GM12878 (cell line): ENCODE data around the gene ZNF799.

Experiments
- ATF3 ChIP-seq: IDR thresholded peaks from 2 replicates; pipeline ENCODE4 v1.6.1; 2011; ENCODE audit warnings: low read depth, mild to moderate bottlenecking, low read length, moderate library complexity, borderline replicate concordance; ENCODE audit errors: extremely low read depth
- CBX3 ChIP-seq: fragments of 200-600 bp; sonication (generic); IDR thresholded peaks from 2 replicates; pipeline ENCODE4 v1.6.1; 2016; ENCODE audit warnings: low read depth, borderline replicate concordance
- CEBPB ChIP-seq, 2 experiments: fragments of 150-350 bp in 1 of 2; IDR thresholded peaks; 2 replicates each; pipeline ENCODE4 v1.6.1; 2012 to 2014; ENCODE audit warnings: low read depth in 2 of 2, low read length in 2 of 2, borderline replicate concordance in 1 of 2, inconsistent platforms in 1 of 2
- CTCF ChIP-seq, 3 experiments: IDR thresholded peaks in 2 of 3; conservative IDR thresholded peaks in 1 of 3; 2 replicates each; pipeline ENCODE4 v1.5.1; 2011; ENCODE audit warnings: low read depth in 3 of 3, low read length in 3 of 3, mild to moderate bottlenecking in 3 of 3, control low read depth in 2 of 3, moderate library complexity in 2 of 3, inconsistent platforms in 1 of 3, mixed read lengths in 1 of 3; ENCODE audit not compliant: control insufficient read depth in 2 of 3, insufficient read depth in 1 of 3; ENCODE audit errors: extremely low read depth in 1 of 3
- EGR1 ChIP-seq, 2 experiments: IDR thresholded peaks; 1 replicate in 1 of 2; 2 replicates in 1 of 2; pipeline ENCODE4 v1.6.1; 2011 to 2012; ENCODE audit warnings: low read depth in 2 of 2, low read length in 2 of 2, borderline replicate concordance in 1 of 2, mild to moderate bottlenecking in 1 of 2, moderate library complexity in 1 of 2
- PAX8 ChIP-seq: fragments of 450-650 bp; IDR thresholded peaks from 2 replicates; pipeline ENCODE4 v1.6.1; 2017; ENCODE audit warnings: mild to moderate bottlenecking, moderate library complexity
- POLR2A ChIP-seq: IDR thresholded peaks from 2 replicates; pipeline ENCODE4 v1.6.1; 2011; ENCODE audit warnings: low read depth, mild to moderate bottlenecking, low read length
- POLR2AphosphoS5 ChIP-seq: IDR thresholded peaks from 2 replicates; pipeline ENCODE4 v1.6.1; 2011; ENCODE audit warnings: mild to moderate bottlenecking, low read length, inconsistent platforms
- RAD21 ChIP-seq: IDR thresholded peaks from 2 replicates; pipeline ENCODE4 v1.6.1; 2011; ENCODE audit warnings: mild to moderate bottlenecking, low read depth, low read length, moderate library complexity; ENCODE audit not compliant: insufficient read depth
- REST ChIP-seq: IDR thresholded peaks from 2 replicates; pipeline ENCODE4 v1.6.1; 2012; ENCODE audit warnings: mild to moderate bottlenecking, low read depth, low read length
- ZBED1 ChIP-seq: IDR thresholded peaks from 2 replicates; pipeline ENCODE4 v1.6.1; 2016; ENCODE audit warnings: borderline replicate concordance
- ZBTB11 ChIP-seq: fragments of 450-650 bp; formaldehyde crosslinking; IDR thresholded peaks from 2 replicates; pipeline ENCODE4 v1.5.0; 2022; ENCODE audit warnings: mild to moderate bottlenecking, missing genetic modification characterization

- no peak for TF ChIP-seq PAX8
- TF ChIP-seq RAD21 = no peak
- TF ChIP-seq POLR2AphosphoS5 = no peak
- TF ChIP-seq CTCF (IDR thresholded peaks at IDR 0.05 in 2 of 3, conservative IDR thresholded peaks at IDR 0.05 in 1 of 3; ENCODE audit: control insufficient read depth in 2 of 3, extremely low read depth in 1 of 3, insufficient read depth in 1 of 3, low read depth in 3 of 3, low read length in 3 of 3) = no peak
- TF ChIP-seq ATF3 = no peak
- no peak for TF ChIP-seq ZBED1
- no peak for TF ChIP-seq REST
- no peak for TF ChIP-seq CBX3
- no peak for TF ChIP-seq ZBTB11 (CRISPR knock-in tag)
- no peak for TF ChIP-seq EGR1 (IDR thresholded peaks at IDR 0.05; ENCODE audit: borderline replicate concordance in 1 of 2, low read depth in 2 of 2, low read length in 2 of 2)
- TF ChIP-seq POLR2A = no peak
- TF ChIP-seq CEBPB (IDR thresholded peaks at IDR 0.05; ENCODE audit: borderline replicate concordance in 1 of 2, low read depth in 2 of 2, low read length in 2 of 2) = no peak
Measured at GRCh38 chr19:12425888-12426274, 24.8 kb upstream of the ZNF799 start.
